Keratinocyte (primary cell): ENCODE results near the gene ZNF586. TPM values are rescaled to one million over a fixed set of nuclear protein-coding genes. Genes with fewer than 3 reads are reported as not detected.

Source experiments
- DNase-seq: peaks from one replicate; pipeline ENCODE4 v3.0.0-alpha.2; 2011; ENCODE audit warnings: low read depth, missing footprints, low spot score
- FAIRE-seq: peaks from 2 replicates; lab custom pipeline; 2011; peaks lifted over from hg19 to GRCh38; lab: Jason Lieb, UNC
- H2AFZ ChIP-seq: 2 replicates; pipeline ENCODE4 v1.6.0; 2012; ENCODE audit warnings: low read length, control low read depth, inconsistent platforms; ENCODE audit not compliant: control insufficient read depth
- H3K27ac ChIP-seq: 2 replicates; pipeline ENCODE4 v1.5.1; 2011; ENCODE audit warnings: low read length; ENCODE audit not compliant: control insufficient read depth, insufficient read depth
- H3K27me3 ChIP-seq: 3 replicates; pipeline ENCODE4 v1.6.0; 2011; ENCODE audit warnings: low read length; ENCODE audit not compliant: control insufficient read depth, insufficient read depth; ENCODE audit errors: extremely low read depth
- H3K36me3 ChIP-seq, 2 experiments: 2 replicates in 1 of 2; 3 replicates in 1 of 2; pipeline ENCODE4 v1.5.1; 2011; ENCODE audit warnings: low read length in 2 of 2, mild to moderate bottlenecking in 1 of 2; ENCODE audit not compliant: control insufficient read depth in 2 of 2, insufficient read depth in 2 of 2; ENCODE audit errors: extremely low read depth in 1 of 2
- H3K4me1 ChIP-seq: 3 replicates; pipeline ENCODE4 v1.5.1; 2011; ENCODE audit warnings: low read length; ENCODE audit not compliant: control insufficient read depth, insufficient read depth; ENCODE audit errors: extremely low read depth
- H3K4me2 ChIP-seq: 3 replicates; pipeline ENCODE4 v1.6.0; 2011; ENCODE audit warnings: low read depth, low read length; ENCODE audit not compliant: control insufficient read depth, insufficient read depth; ENCODE audit errors: extremely low read depth
- H3K4me3 ChIP-seq, 3 experiments: fragments of 200-600 bp in 1 of 3; sonication (generic) in 1 of 3; 2 replicates in 2 of 3; 3 replicates in 1 of 3; pipeline ENCODE4 v1.5.1; 2011 to 2016; ENCODE audit warnings: low read length in 3 of 3, mild to moderate bottlenecking in 3 of 3, control low read depth in 2 of 3, inconsistent platforms in 1 of 3, low read depth in 1 of 3, mixed read lengths in 1 of 3, mixed run types in 1 of 3, moderate library complexity in 1 of 3; ENCODE audit not compliant: control insufficient read depth in 2 of 3, insufficient read depth in 2 of 3; ENCODE audit errors: extremely low read depth in 1 of 3
- H3K79me2 ChIP-seq: 2 replicates; pipeline ENCODE4 v1.6.0; 2012; ENCODE audit warnings: low read length; ENCODE audit not compliant: control insufficient read depth, insufficient read depth
- H3K9ac ChIP-seq: 3 replicates; pipeline ENCODE4 v1.6.0; 2011; ENCODE audit warnings: low read length; ENCODE audit not compliant: control insufficient read depth, insufficient read depth; ENCODE audit errors: extremely low read depth
- H3K9me1 ChIP-seq: 3 replicates; pipeline ENCODE4 v1.6.0; 2011; ENCODE audit warnings: low read length; ENCODE audit not compliant: control insufficient read depth, insufficient read depth; ENCODE audit errors: extremely low read depth
- H3K9me3 ChIP-seq: 2 replicates; pipeline ENCODE4 v1.5.1; 2012; ENCODE audit warnings: low read depth, low read length; ENCODE audit not compliant: control insufficient read depth
- H4K20me1 ChIP-seq: 3 replicates; pipeline ENCODE4 v1.6.0; 2011; ENCODE audit warnings: low read length; ENCODE audit not compliant: control insufficient read depth, insufficient read depth; ENCODE audit errors: extremely low read depth
- CTCF ChIP-seq, 3 experiments: IDR thresholded peaks in 1 of 3; conservative IDR thresholded peaks in 1 of 3; optimal IDR thresholded peaks in 1 of 3; 2 replicates in 2 of 3; 3 replicates in 1 of 3; pipeline versions ENCODE3 to v1.5.1; 2011; ENCODE audit warnings: low read length in 3 of 3, mild to moderate bottlenecking in 3 of 3, moderate library complexity in 2 of 3, control low read depth in 1 of 3, inconsistent platforms in 1 of 3; ENCODE audit not compliant: insufficient read depth in 2 of 3; ENCODE audit errors: extremely low read depth in 1 of 3
- EZH2 ChIP-seq: IDR thresholded peaks from one replicate; pipeline ENCODE4 v1.6.1; 2012; ENCODE audit warnings: inconsistent platforms, mild to moderate bottlenecking, low read length, moderate library complexity
- dilution Hi-C: fragments of 300-500 bp; cut with MboI; formaldehyde crosslinking; loops from one replicate; pipeline ENCODE4 v1.7.0; 2020; ENCODE audit warnings: low sequenced_read_pairs; ENCODE audit not compliant: extremely low pct_ligation_motif_present
- polyA plus RNA-seq, 5 experiments: library from polyadenylated mRNA; depleted of rRNA in 3 of 5; stranded (reverse) in 3 of 5; stranded (forward) in 1 of 5; unstranded in 1 of 5; fragments of >200 nt; gene quantifications; 1 replicate in 1 of 5; 2 replicates in 3 of 5; 3 replicates in 1 of 5; pipeline versions ENCODE4 v1.2.1 to v1.2.3, GENCODE V29; 2011 to 2012; ENCODE audit warnings: missing spikeins in 2 of 5, low read depth in 1 of 5, low replicate concordance in 1 of 5

The ZNF586 gene
- polyA plus RNA-seq, 1 donor (not counting 4 experiments of a cell fraction or from before 2014, with no cell fraction given), result 9.6 TPM

GRCh38 chr19:57773488-57773887 is 4.0 kb downstream of the ZNF586 start:
- no peak for DNase-seq
- Histone ChIP-seq H3K4me1 (peaks cover 3% of the 10 kb centered on the region), H3K79me2 (peaks cover 84% of the 10 kb centered on the region), H3K27ac (no peak overlapping the region), H3K36me3 (peaks cover 13 to 21% of the 10 kb centered on the region in 2 experiments), H3K9me1 (no peaks in the 10 kb centered on the region), H3K4me2 (no peak overlapping the region), H3K27me3 (no peaks in the 10 kb centered on the region), H2AFZ (no peak overlapping the region), H4K20me1 (no peaks in the 10 kb centered on the region), H3K9me3 (no peaks in the 10 kb centered on the region), H3K9ac (no peak overlapping the region), H3K4me3 (no peak overlapping the region)
- dilution Hi-C loops, result no loop called here
- TF ChIP-seq CTCF (optimal IDR thresholded peaks at IDR 0.05 in 1 of 3, IDR thresholded peaks at IDR 0.05 in 1 of 3, conservative IDR thresholded peaks at IDR 0.05 in 1 of 3; ENCODE audit: extremely low read depth in 1 of 3, insufficient read depth in 2 of 3, low read length in 3 of 3) (no peak), EZH2 (no peak)
- no peak for FAIRE-seq

DNA sequence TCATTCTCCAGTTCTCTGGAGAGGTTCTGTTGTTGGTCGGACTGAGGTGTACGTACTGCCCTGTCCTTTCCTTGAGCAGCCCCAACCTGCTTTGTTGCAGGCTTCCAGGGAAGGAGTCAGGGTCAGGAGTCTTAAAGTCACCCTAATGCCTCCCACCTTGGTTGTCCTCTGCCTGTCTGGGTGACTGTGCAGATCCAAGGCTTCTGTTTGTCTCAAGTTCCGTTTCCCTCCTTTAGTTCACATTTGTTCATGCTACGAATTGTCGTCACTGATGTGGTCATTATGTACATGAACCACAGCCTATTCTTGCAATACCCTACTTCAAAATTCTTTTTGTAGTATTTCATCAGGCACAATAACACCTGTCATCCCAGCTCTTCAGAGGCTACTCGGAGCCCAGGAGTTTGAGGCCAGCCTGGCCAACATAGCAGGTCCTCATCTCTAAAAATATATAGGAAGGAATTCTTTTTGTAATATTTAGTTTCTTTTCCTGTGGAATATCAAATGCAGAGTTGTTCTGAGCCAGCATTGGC is 7.4 kb downstream of the ZNF586 start:
- Histone ChIP-seq H3K9me1 (no peaks in the 10 kb centered on the region), H3K27me3 (no peaks in the 10 kb centered on the region), H3K4me2 (no peak overlapping the region), H4K20me1 (no peaks in the 10 kb centered on the region), H3K27ac (no peak overlapping the region), H3K36me3 (peaks cover 30 to 38% of the 10 kb centered on the region in 2 experiments), H2AFZ (no peak overlapping the region), H3K4me1 (no peaks in the 10 kb centered on the region), H3K9me3 (no peaks in the 10 kb centered on the region), H3K9ac (no peak overlapping the region), H3K4me3 (no peak overlapping the region), H3K79me2 (peaks cover 95% of the 10 kb centered on the region)
- DNase-seq (no peak), FAIRE-seq (no peak)
- dilution Hi-C loops, result no loop called here
- TF ChIP-seq EZH2 (no peak), CTCF (optimal IDR thresholded peaks at IDR 0.05 in 1 of 3, IDR thresholded peaks at IDR 0.05 in 1 of 3, conservative IDR thresholded peaks at IDR 0.05 in 1 of 3; ENCODE audit: extremely low read depth in 1 of 3, insufficient read depth in 2 of 3, low read length in 3 of 3) (no peak)
